CD4-positive, alpha-beta T cell treated with Interleukin-6 at 100 ng/mL for 8 hours (primary cell): ENCODE measurements around the gene GANAB.
"Not testable (repeated sequence)": the region's sequence is repeated elsewhere in the genome, so short reads cannot be mapped to it uniquely, and the experiment has no call there.

ENCODE experiments used
- DNase-seq: peaks from one replicate; pipeline ENCODE4 v3.0.0-alpha.2; 2020; ENCODE audit warnings: mixed read lengths, low spot score

Gene GANAB

GRCh38 chr11:62621027-62621566 lies 25.3 kb downstream of the GANAB start:
- no peak for DNase-seq

- DNase-seq: not testable (repeated sequence)
Measured at GRCh38 chr11:62616957-62617356, 29.5 kb downstream of the GANAB start.

- no peak for DNase-seq
Measured at GRCh38 chr11:62615521-62615920, 30.9 kb downstream of the GANAB start.

DNA sequence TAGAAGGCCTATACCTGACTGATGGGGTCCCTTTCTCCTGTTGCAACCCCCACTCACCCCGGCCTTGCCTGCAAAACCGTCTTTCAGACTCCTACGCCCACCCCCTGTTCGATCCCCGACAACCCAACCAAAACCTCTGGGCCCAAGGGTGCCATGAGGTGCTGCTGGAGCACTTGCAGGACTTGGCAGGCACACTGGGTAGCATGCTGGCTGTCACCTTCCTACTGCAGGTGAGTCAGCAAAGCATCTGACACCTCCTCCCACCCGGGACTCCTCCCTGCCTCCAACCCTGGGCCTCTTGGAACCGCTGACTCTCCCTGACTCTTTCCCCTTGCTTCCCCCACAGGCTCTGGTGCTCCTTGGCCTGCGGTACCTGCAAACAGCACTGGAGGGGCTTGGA lies 32.1 kb downstream of the GANAB start:
- DNase-seq: no peak

GRCh38 chr11:62613291-62613778 lies 33.1 kb downstream of the GANAB start:
- no peak for DNase-seq

DNA sequence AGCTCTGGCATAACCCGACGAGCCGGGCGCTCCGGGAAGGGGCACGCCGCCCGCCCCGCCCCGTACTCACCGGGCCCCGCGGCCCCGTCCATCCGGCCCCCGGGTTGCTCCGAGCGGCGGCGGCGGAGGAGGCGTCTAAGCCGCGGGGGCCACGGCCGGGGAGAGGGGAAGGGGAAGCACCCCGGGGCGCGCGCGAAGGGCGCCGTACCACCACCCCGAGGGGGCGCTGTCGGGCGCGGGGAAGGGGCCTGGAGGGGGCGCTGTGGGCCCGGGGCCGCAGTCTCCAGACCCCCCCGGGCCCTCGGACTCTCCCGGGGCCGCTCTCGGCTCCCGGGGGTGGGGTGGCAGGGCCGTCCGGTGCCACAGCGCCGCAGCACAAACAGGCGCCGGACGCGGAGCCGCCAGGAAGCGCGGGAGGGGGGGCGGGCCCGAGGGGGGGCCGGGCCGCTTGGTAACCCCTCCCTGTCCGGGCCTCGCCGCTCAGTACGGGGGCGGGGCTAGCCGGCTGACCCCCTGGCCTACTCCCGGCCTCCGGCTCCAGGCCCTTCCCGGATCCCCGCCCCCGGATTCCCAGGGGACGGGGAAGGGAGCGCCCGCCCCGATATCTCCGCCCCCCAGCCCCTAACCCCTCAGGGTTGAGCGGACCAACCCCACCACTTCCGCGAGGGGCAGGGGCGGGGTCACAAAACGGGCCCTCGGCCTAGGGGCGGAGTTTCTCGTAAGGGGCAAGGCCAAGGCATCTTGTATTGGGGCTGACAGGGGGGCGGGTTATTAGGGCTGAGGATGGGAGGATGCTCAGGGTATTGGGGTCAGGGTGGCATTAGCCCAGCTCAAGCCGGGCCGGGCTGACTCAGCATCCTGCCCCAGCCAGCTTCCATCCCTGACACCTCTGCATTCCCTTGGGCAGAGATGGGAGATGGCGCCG lies 33.8 kb downstream of the GANAB start, which contains the start of the genes EML3 and ROM1:
EML3 (minus strand) TSS at position 410 of the 925 bp plus-strand sequence; CDS start at position 92, 318 bp downstream.
ROM1 (plus strand) TSS at position 892 of the 925 bp plus-strand sequence; CDS start at position 917, 25 bp downstream.
- DNase-seq: peak; percentile 91

DNA sequence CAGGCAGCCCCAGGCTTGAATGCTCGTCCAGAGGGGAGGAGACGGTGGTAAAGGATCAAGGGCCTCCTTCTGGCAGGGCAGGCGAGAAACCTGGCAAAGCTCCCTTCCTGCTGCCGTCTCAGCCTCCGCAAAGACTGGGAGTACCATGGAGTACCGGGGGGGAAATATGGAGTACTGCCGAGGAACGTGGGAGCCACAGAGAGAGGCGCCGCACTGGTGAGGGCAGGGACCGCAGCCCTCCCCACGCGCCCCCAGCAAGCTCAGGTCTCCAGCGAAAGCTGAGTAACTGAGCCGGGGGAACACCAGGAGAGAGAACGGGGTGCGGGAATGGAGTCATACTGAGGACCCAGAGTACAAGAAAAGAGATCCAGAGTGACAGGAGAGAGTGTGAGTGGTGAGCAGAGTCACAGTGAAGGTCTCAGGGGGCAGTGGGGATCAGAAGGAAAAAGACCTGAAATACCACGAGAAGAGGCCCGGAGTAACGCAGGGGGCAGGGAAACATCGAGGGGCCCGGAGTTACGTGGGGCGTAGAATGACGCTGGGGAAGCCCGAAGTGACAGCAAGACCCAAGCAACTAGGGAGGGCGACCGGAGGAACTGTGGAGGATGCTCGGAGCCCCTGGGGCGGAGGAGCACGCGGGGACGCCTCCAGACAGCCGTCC lies 34.6 kb downstream of the GANAB start:
- DNase-seq: no peak

- no peak for DNase-seq
Measured at GRCh38 chr11:62610814-62611704, 35.4 kb downstream of the GANAB start.

DNA sequence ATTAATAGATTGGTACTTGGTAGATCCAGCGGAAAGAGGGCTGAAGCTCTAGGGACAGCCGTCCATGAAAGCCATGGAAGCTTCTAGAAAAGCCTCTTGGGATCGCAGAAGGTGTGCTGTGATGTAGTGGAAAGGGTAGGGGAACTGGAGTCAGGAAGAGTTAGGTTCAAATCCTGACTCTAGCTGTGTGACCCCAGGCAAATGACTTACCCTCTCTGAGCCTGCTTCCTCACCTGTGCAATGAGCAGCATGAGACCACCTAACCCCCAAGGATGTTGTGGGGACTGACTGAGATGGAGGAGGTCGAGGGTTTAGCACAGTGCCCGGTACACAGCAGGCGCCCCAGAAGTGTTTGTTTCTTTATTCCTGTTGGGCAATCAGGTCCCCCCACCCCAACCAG lies 36.0 kb downstream of the GANAB start:
- no peak for DNase-seq

- DNase-seq: no peak
Measured at GRCh38 chr11:62608776-62609175, 37.6 kb downstream of the GANAB start.

DNA sequence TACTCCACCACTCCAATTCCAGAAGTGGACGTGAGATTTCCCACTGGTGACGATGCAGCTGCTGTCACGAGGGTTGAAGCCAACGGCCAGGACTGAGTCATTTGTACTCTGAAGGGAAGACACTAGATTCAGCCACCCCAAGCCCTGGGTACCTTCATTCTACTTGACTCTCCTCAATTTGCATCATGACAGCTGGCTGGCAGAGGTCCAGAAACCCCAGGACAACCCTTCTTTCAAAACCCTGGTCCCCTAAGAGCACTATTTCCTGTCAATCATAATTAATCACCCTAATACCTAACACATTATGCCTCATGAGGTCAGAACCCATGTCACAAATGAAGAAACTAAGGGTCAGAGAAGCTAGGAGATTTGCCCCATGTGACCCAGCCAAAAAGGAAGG lies 38.7 kb downstream of the GANAB start:
- DNase-seq: no peak

- DNase-seq: no peak
Measured at GRCh38 chr11:62605902-62606301, 40.5 kb downstream of the GANAB start.

DNA sequence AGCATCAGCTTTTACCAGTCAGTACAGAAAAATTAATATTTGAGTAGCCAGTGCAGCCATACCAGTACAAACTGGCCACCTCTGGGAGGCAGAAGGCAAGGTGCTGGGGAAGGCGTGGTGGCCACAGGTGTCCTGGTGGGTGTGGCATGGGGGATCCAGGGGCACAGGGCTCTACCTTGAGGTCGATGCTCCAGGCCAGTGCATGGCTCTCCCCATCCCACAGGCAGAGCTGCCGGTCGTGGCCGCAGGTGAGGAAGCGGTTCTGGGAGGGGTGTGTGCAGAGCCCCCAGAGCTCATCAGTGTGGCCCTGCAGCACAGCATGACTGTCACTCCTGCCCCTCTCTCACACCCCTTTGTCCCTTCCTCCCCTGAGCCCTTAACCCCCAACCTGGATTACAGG lies 40.9 kb downstream of the GANAB start:
- no peak for DNase-seq

DNA sequence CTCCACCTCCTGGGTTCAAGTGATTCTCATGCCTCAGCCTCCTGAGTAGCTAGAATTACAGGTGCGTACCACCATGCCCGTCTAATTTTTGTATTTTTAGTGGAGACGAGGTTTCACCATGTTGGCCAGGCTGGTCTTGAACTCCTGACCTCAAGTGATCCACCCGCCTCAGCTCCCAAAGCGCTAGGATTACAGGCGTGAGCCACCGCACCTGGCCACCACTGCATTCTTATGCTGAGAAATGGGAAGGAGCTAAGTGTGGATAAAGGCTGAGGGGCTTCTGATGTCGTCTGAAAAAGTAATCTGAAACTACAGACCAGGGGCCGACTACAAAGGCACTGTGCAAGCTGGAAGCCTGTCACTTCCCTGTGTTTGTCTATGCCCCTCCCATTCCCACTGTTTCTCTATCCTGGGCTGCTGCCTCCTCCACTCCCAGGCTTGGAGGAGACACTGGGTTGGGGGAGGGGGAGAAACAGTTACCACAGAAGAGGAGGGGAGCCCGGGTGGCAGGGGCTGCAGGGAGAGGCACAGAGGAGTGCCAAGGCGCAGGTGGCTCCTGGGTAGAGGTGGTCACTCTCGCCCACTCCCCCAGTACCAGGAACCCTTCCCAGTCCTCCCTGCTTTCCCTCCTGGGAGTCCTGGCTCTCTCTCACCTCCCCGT lies 41.8 kb downstream of the GANAB start:
- DNase-seq: no peak

DNA sequence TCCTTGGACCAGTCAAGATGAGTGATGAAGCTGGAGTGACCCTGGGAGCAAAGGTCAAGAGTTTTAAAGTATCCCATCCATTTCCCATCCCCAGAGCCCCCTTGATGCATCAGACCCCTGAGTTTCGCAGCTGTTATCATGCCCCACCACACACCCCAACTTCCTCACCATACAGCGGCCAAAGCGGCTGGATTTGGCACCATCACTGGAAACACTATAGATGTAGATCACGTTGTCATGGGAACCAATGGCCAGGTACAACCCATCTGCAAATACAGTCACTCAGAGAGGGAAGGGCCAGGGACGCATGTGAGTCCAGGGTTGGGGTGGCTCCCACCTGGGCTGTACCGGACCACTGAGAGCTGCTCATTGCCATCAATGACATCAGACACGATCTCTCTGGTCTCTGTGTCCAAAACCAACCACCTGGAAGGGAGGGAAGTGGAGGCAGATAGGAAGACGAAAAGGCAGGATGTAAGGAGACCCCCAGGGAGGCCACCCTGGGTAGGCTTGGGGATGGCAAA lies 42.6 kb downstream of the GANAB start:
- DNase-seq: no peak

- DNase-seq: no peak
Measured at GRCh38 chr11:62603072-62603408, 43.4 kb downstream of the GANAB start.

DNA sequence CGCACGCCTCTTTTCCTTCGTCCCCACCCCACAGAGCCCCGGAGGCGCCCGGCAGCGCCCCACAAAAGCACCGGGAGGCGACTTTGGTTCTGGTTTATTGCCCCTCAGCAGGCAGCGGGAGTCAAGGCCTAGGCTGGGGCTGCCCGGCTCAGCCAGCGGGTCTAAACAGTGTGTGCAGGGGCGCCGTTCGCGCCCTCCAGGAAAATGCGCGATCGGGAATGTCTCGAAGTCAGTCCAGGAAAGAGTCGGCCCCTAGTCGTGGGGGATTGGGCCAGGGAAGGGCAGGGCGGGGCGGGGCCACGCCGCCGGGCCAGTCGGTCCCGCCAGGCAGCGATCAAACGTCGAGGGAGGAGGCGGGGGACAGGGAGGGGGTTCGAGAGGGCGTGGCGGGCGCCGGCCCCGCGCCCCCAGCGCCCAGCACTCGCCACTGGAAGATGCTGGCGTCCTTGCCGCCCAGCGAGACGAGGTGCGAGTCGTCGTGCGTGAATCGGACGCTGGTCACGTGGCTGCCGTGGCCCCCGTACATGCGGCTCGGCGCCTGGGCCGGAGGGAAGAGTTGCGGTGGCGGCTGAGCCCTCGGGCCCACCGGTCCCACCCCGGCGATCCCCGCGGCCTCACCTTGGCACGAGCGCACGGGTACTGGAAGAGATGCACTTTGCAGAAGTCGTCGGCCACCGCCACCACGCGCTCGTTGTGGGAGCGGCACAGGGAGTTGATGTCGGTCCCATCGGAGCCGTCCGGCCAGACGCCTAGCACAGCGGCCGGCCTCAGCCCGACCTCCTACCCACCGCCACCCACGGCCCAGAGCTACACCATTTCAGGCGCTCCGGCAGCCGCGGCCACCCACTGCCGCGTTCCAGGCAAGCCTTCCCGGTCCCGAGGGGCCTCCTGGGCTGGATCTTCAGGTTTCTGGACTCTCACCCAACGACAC lies 44.0 kb downstream of the GANAB start:
- DNase-seq: peak; percentile 39

DNA sequence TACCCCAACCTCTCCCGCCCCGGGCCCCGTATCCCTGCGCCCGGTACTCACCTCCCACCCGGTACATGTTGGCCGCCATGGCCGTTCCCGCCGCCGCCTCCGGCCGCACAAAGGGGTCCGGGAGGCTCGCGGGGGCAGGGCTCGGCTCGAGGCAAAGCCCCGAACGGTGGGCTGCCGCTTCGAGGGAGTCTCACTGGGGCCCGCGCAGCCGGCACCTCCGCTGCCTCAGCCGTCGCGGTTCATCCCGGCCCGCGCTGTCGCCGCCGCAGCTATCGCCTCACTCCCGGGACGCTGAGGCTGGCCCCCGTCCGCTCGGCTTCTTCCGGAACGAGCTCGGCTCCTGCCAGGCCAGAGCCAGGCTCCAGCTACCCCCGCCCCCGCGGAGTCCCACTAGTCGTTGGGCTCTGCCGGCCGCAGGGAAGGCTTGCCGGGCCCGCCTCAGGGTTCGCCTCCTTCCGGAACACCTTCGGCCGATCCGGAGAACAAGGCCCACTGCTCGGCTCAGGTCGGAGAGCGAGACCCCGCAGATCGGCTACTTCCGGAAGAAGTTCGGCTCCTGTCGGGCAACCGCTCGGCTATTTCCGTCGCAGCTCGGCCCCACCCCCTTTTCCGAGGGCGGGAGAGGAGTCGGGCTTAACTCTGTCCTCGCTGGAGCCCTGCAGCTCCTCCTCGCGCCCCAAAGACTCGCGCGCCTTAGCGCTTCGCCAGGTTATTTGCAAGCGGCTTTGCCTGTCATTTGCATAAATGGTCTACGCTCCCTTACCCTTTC lies 44.9 kb downstream of the GANAB start, which contains the start of gene MTA2:
MTA2 (minus strand) TSS at position 494 of the 769 bp plus-strand sequence; CDS start at position 79, 415 bp downstream.
- DNase-seq: peak; percentile 98

DNA sequence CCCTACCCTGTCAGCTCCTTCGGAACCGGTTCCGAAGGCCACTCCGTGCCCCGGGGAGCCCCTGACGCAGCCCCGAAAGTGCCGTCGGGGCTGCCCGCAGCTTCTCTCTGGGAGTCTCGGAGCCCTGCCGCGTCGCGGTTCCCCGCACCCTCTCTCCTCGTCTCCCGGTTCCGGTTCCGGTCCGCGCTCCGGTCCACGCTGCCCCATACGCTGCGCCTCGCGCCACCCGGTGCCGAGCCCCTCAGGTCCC lies 45.4 kb downstream of the GANAB start:
- peak; percentile 36 for DNase-seq
